GM04503 (cell line): ENCODE measurements around the gene ADD3.

Experiments used
- DNase-seq: peaks from one replicate; pipeline ENCODE4 v3.0.0-alpha.2; 2012; ENCODE audit warnings: low read depth

ADD3 gene

GRCh38 chr10:110007701-110008517 lies at the start of gene ADD3:
Gene ADD3 (plus strand): TSS chr10:110007984. CDS start chr10:110100654, 92,670 bp downstream.
- no peak for DNase-seq

DNA sequence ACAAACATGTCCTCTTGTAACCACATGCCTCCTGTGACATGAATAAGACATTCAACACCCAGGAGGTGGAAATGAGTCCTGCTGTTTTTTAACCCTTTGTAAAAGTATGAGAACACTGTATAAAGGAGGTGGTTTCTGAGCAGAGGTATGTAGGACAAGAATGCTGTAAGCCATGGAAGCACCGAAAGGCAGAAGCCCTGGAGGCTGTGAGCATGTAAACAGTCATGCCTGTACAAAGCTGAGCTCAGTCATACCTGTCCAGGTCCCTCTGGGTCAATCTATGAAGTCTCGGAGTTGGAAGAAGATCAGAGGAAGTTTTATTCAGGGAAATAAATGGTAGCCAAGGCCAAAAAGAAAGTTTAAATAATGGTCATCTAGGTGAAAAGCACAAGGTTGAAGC lies 49.7 kb upstream of the ADD3 start:
- DNase-seq, result no peak

DNA sequence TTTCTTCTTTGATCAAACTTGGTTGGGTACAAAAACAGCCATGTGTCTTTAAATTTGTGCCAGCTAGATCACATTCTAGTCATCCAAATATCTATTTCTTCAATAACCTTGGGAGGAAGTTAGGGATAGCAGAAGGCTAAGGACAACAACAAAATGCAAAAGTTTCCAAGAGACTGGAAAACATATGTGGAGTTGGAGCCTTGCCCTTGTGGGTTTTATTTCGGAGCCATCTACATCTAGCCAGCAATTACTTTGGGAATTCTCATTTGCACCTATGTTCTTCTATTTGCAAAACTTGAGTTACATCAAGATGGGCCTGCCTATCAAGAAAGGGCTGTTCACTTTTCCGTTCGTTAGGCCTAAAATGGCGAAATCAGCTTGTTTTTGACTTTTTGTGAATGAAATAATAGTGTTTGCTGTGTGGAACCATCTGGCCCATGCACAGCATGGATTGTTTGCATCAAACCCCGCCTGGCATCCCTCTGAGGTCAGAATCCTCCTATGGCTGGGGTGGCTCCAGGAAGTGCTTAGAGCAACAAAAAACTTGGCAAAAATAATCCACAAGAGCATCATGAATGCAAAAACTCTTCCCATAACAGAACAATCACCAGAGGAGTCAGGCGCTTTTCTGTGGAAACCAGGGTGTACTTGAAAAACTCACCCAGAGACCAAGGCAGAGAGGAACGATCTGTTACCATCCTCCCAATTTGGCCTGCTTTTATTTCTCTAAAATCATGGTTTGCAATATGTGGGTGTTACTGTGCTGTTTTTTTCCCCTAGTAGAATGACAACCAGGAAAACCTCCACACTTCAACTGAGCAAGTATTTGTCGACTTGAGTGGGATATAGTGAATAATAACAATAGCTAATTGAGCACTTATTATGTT lies 48.3 kb upstream of the ADD3 start:
- DNase-seq, result no peak

GRCh38 chr10:109960682-109961081 lies 47.1 kb upstream of the ADD3 start:
- no peak for DNase-seq

DNA sequence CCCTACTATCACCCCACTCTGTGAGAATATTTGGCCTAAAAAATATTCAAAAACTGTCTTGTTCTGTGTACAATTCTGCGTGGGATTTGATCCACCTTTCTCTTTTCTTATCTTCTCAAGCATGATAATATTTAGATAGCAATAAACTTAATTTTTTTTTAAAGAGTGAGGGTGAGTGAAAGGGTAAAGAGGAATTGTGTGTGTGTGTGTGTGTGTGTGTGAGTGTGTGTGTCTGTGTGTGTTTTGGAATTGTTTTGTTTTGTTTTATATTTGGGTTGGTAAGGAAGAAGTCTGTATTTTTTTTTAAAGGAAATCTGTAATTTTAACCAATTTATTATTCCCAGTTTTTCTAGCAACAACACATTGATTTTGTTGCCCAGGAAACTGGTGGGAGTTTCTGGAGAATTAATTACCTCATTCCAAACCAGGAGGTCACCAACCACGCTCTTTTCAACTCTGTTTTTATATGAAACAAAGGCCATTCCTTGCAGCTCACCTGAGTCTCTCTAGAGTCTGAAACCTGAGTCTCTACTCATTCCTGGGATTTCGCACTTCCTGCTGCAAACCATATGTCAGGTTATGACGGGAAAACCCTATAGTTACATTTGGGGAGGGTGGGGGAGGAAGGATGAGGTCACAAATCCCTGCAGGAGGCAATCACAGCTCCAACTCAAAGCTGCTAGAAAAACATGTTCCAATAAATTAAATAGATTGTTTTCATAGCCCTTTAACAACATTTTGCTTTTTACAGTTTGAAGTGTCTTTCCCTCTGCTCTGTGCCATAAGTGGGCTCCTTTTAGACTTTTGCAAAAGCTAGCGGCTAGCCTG lies 46.4 kb upstream of the ADD3 start:
- no peak for DNase-seq

- DNase-seq, result no peak
These were observed 45.5 kb upstream of the ADD3 start for GRCh38 chr10:109962247-109962646.

DNA sequence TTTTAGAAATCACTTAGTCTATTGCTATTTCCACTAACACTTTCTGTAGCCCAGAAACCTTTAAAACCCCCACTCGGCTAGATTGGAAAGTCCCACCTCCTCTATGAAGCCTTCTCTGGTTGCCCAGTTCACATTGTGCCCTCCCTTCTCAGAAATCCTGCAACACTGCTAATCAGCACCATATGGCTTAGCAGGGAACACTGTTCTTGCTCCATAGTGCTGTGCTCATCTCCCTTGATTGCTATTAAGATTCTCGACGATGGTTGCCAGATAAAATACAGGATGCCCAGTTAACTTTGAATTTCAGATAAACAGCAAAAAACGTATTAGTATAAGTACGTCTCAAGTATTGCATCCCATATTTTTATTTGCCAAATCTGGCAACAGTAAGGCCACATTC lies 44.3 kb upstream of the ADD3 start:
- no peak for DNase-seq

DNA sequence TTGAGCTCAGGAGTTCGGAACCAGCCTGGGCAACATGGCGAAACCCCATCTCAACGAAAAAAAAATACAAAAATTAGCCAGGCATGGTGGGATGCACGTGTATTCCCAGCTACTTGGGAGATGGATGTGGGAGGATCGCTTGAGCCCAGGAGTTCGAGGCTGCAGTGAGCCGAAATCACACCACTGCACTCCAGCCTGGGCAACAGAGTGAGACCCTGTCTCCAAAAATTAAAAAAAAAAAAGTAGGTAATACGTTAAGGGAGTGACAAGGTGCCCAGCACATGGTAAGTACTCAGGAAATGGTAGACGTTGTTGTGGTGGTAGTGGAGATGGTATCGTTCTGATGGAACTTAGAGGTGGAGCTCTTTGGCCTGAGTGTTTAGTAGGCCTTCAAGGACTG lies 43.5 kb upstream of the ADD3 start:
- no peak for DNase-seq

GRCh38 chr10:109966961-109967738 lies 40.6 kb upstream of the ADD3 start:
- DNase-seq, result no peak

GRCh38 chr10:109967739-109968088 lies 40.1 kb upstream of the ADD3 start:
- DNase-seq, result no peak

GRCh38 chr10:109968953-109969759 lies 38.6 kb upstream of the ADD3 start:
- no peak for DNase-seq

DNA sequence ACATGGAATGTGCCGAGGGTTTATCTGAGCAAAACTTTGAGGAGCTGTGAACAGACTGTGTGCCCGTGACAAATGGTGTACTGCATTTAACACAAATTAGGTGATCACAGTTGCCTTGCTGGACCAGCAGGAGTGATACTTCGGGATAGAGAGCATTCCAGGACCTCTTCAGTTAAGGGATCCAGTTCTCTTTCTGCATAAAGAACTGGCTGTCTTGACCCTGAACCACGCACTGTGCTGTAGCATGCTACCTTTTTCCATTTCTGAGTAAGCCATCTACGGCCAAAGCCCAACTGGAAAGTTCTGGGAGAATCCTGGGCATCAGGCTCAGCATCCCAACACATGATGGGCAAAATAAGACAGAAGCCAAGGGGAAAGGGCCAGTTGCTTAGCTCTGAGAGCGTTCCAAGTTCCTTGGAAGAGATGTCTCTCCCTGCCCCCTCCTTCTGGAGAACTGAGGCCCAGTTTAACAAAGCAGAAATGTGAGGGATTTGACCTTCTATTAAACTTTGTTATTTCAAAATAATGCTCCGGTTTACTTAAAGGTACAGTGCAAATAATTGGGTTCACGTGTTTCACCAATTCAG lies 37.9 kb upstream of the ADD3 start:
- no peak for DNase-seq

- no peak for DNase-seq
These were observed 36.1 kb upstream of the ADD3 start for GRCh38 chr10:109971634-109972033.

- DNase-seq, result no peak
These were observed 35.3 kb upstream of the ADD3 start for GRCh38 chr10:109972372-109973001.

DNA sequence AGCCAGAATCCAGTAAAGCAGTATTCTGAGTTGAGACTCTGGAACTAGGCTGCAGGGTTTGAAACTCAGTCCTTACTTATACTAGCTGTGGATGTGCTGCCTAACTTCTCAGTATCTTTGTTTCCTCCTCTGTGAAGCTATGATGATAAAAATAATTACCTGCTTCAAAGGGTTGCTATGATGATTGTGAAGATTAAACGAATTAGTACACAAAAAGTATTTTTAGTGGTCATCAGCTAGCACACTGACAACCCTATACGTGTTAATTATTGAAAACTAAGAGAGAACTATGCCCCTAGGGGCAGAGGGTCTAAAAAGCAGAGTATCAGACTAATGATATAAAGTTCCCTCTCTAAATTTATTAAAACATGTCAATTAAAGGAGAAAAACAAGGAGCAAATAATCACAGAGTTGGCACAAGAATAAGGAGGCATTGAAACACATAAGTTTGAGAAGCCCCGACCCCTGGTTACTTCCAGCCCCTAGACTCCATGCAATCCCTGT lies 34.4 kb upstream of the ADD3 start:
- no peak for DNase-seq

- DNase-seq, result no peak
These were observed 33.1 kb upstream of the ADD3 start for GRCh38 chr10:109974504-109975191.

DNA sequence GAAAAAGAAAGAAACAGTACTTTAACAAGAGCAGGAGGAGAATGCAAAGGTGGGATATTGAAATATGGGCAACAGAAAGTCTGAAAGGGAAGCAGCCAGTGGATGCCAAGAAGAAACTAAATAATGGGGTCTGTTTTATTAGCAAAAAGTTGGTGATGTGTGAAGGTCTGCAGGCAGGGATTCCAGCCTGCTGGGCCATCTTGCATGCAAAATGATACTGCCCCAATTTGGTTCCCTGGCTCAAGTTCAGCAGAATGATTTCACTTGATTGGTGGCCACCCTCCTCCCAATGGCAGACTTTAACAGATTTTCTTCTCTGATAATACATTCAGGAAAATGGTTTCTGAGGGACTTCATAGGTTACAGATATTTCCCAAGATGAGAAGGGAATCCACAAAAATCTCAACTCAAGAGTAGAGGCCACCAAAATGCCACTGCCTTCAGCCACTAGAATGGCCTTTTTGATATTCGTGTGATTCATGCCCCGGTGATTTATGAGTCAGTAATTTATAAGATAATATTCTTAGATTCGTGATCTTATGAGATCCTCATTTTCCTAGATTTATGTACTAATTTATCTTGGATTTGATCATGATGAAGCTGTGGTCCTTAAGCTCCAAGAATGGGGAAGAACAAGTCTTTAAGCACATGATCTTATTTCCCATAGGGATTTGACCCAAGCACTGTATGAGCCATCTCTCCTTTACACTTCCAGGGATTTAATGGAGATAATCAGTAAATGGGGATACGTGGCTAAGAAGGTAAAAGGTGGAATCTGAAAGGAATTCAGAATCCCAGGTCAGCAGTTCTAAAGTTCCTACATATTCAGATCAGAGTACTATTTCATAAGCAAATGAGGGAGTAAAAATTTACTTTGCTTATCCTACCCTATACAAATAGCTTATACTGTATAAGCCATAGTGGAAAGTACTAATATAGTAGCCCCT lies 32.3 kb upstream of the ADD3 start:
- no peak for DNase-seq

DNA sequence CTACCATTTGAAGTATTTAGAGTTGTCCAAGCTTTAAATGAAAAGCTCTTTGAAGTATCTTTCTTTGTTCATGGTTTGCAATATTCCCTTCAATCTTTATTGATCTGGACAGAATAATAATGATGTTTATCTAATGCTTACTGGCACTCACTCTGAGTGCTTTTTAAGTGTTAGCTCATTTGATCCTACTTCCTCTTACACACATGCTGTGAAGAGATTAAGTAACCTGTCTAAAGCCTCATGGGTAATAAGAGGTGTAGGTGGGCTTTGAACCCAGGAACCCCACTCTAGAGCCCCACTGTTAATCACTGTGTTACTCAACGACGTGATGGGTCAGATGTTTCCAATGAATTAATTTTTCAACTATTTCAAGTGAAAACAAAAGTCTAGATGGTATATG lies 31.1 kb upstream of the ADD3 start:
- no peak for DNase-seq
